HG02981 (cell line): Measurements from ENCODE around the gene CKAP2L.
"Not testable (repeated sequence)": the region's sequence is repeated elsewhere in the genome, so short reads cannot be mapped to it uniquely, and the experiment has no call there.

Experiments used
- ATAC-seq: cut with Tn5 transposase; IDR thresholded peaks from one replicate; pipeline ENCODE4 v1.9.1; 2021; ENCODE audit warnings: mild to moderate bottlenecking, moderate library complexity; ENCODE audit not compliant: unreplicated experiment

The CKAP2L gene

GRCh38 chr2:112712903-112713584, 51.4 kb downstream of the CKAP2L start:
- no peak for ATAC-seq

GRCh38 chr2:112712465-112712864, 51.9 kb downstream of the CKAP2L start:
- ATAC-seq: no peak

DNA sequence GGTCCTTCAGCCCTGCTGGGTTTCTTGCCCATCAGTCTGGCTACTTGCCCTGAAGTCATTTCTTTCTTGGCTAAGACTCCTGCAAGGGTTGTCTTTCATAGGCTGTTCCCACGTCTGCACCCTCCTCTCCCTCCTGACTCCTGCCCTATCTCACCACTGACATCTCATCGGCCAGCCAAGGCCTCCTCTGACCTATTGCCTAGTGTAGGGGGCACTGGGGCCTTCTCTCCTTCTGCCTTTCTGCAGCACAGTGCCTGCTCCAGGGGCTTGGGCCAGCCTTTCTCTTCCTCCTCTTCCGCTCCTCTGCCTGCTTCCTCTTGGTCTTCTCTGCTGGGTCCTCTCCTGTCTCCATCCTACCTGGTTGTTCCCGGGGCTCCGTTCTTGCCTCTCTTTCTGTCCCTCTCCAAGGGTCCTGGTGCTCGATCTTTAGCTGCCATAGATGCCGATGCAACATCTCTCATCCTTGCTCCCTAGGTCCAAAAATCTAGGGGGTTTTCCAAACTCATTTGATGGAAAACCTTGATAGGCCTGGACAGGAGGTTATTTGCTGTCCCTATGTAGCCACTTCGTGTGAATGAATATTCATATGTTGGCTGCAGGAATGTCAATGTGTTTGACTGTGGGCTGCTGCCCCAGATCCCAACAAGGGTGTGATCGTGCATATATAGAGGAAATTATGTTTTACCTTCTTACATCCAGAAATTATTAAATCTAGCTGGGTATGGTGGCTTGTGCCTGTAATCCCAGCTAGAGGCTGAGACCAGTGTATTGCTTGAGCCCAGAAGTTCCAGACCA, 53.3 kb downstream of the CKAP2L start:
- ATAC-seq: no peak

DNA sequence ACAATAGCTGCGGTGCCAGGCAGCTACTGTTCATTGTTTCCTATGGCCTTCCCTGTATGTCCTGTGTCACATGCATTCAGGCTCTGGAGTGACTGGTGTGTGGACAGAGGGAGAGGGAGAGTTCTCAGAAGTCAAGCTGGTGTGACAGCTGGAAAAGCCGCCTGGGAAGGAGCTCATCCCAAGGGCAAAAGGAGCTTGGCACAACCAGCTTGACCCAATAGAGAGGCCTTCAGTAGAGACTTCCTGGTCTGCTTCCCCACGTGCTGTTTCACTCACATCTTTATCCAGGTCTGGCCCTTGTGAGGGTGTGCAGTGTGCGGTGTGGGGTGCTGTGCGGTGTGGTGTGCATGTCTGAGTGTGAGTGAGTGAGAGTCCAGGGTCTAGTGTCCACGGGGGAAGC, 54.7 kb downstream of the CKAP2L start:
- ATAC-seq: no peak

- ATAC-seq: no peak
Observed at GRCh38 chr2:112708968-112709367, 55.4 kb downstream of the CKAP2L start.

GRCh38 chr2:112706947-112707346, 57.5 kb downstream of the CKAP2L start:
- ATAC-seq: not testable (repeated sequence)

DNA sequence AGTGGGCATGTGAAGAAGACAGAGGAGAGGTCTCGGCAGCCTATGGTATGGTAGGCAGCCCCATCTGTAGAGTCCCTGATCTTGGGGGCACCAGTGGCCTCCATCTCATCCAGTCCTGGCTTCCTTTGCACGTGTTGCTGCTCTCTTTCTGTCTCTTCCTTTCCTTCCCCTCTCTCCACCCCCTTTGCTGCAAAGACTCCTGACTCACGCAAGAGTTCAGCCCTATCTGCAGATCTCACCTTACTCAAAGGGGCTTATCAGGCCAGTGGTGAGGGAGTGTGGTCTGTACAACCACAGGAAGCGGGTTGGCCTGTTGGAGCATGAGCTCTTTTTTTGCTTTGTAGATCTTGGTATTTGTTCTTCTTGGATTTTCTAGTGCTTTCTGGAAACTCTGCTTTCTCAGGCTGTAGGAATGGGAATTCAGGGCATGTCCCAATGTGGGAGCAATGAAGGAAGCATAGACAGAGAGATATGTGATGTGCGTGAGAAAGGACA, 58.2 kb downstream of the CKAP2L start:
- ATAC-seq: no peak

- ATAC-seq: no peak
Observed at GRCh38 chr2:112705575-112705974, 58.8 kb downstream of the CKAP2L start.

GRCh38 chr2:112703684-112704083, 60.7 kb downstream of the CKAP2L start:
- no peak for ATAC-seq

DNA sequence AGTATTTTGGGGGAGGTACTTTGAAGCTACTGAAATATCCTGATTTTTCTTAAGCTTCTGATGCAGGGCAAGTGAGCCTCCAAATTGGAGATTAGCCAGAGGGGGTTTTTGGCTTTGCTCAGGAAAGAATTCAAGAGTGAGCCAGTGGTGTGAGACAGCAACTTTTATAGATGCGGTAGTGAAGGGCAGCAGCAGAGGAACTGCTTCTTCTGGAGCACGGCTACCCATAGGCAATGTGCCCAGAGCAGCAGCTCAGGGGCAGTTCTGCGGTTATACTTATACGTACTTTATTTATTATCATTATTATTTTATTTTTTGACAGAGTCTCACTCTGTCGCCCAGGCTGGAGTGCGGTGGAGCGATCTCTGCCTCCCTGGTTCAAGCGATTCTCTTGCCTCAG, 63.4 kb downstream of the CKAP2L start:
- ATAC-seq: no peak

DNA sequence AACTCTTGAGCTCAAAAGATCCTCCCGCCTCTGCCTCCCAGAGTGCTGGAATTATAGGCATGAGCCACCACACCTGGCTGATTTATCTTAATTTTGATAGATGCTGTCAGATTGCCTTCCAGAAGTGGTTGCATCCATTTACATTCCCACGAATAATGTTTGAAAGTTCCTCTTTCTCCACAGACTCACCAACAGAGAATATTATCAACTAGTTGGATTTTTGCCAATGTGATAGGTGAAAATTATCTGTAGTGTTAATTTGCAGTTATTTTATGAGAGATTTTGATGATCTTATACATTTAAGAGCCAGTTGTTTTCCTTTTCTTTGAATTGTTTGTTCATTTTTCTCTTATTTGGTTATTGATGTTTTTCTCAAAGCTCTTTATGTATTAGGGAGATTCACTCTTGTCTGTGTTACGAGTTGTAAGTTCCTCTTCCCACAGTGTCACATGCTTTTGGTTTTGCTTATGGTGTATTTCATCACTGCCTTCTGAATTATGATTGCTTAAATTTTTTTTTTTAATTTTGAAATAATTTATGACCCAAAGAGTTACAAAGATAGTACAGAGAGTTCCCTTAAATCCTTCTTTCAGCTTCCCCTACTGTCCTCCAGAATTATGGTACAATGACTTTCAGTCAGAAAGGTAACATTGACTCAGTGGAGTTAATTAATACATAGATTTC, 64.3 kb downstream of the CKAP2L start:
- no peak for ATAC-seq

DNA sequence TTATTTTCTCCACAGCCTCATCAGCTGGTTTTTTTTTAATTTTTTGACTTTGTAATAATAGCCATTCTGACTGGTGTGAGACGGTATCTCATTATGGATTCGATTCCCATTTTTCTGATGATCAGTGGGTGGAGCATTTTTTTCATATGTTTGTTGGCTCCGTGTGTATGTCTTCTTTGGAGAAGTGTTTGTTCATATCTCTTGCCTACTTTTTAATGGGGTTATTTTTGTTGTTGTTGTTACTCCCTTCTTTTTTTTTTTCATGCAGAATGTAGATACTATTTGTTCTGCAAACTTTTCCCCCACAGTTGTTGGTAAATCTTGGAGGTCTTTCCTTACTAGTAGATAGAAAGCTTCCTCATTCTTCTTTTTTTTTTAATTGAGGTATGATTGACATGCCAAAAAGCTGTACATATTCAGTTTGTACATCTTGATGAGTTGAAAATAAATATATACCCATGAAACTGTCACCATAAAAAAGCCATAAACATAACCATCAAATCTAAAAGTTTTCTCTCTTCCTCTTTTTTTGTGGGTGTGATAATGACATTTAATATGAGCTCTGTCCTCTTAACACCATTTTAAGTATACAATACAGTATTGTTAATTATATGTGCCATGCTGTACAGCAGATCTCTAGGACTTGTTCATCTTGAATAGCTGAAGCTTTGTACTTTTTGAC, 65.4 kb downstream of the CKAP2L start:
- ATAC-seq: no peak

DNA sequence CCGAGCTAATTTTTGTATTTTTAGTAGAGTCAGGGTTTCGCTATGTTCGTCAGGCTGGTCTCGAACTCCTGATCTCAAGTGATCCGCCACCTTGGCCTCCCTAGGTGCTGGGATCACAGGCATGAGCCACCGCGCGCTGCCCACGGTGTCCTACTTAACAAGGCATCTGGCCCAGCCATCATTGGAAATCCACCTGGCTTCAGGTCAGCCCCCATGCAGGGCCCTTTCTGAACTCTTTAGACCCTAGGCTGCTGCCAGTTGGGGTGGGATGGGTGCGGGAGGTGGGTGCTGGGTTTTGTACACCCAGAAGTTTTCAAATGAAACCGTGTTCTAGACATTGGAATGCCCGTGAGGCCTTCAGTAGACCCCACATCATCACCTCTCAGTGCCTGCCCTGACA, 70.2 kb downstream of the CKAP2L start:
- no peak for ATAC-seq

- no peak for ATAC-seq
Observed at GRCh38 chr2:112693596-112693995, 70.8 kb downstream of the CKAP2L start.

- no peak for ATAC-seq
Observed at GRCh38 chr2:112692918-112693317, 71.5 kb downstream of the CKAP2L start.

DNA sequence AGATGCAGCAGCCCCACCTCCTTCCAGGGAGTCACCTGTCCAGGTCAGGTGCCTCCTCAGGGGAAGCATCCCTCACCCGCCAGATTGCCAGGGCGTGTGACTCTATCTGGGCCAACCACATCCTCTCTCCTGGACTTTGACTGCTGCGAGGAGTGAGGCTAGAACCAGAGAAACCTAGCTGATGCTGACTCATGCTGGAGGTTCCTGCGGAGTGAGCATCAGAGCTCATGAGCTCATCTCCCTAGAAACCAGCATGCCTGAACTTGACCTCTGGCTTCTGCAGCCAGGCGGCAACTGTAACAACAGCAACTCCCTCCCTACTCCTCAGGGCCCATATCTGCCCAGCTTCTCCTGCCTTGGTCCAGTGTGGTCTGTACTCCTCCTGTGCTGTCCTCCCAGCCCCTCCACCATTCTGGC, 71.9 kb downstream of the CKAP2L start:
- ATAC-seq: peak; percentile 92

- ATAC-seq: no peak
Observed at GRCh38 chr2:112691881-112692281, 72.5 kb downstream of the CKAP2L start.

DNA sequence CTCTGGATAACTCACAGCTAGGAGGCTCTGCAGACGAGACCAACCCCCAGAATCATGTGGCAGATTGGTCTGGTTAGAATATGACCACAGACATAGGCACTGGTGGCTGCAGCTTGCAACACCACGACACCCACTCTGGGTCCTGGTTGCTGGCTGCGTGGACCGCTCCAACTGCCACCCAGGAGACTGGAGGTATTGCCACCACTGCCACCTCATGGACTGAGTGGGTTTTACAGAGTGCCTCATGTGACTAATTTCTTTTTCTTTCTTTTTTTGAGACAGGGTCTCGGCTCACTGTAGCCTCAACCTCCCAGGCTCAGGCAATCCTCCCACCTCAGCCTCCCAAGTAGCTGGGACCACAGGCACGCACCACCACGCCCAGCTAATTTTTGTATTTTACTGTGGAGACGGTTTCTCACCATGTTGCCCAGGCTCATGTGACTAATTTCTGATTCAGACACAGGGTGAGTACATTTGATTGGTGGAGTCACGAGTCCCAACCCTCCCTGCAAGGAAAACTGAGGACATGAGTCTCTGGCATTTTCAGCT, 73.5 kb downstream of the CKAP2L start:
- no peak for ATAC-seq

GRCh38 chr2:112688086-112688880, 76.1 kb downstream of the CKAP2L start:
- no peak for ATAC-seq

- ATAC-seq: no peak
Observed at GRCh38 chr2:112687522-112687921, 76.9 kb downstream of the CKAP2L start.
